ENCODE measurements around the gene CGNL1. TPM values are rescaled to one million over a fixed set of nuclear protein-coding genes. Genes with fewer than 3 reads are reported as not detected.
A peak's percentile ranks its signal among the peaks of the same experiment; 100 is the strongest.

The CGNL1 gene
- total RNA-seq, 1 donor from 2014 or later, result 7.1 TPM

- TF ChIP-seq CTCF (IDR thresholded peaks at IDR 0.05), result no peak
- H3K9me3 Mint-ChIP-seq (ENCODE audit: low read depth), result no peaks in the 10 kb centered on the region
- no peaks in the 10 kb centered on the region for H3K36me3 Mint-ChIP-seq (ENCODE audit: low read depth)
- peaks cover 62% of the 10 kb centered on the region for H3K4me1 Mint-ChIP-seq (ENCODE audit: low read depth)
- DNase-seq (ENCODE audit: low spot score), result no peak
- H3K4me3 Mint-ChIP-seq (ENCODE audit: unreplicated experiment), result no peak overlapping the region
- no peak overlapping the region for H3K27ac Mint-ChIP-seq (ENCODE audit: unreplicated experiment)
- H3K27me3 Mint-ChIP-seq (ENCODE audit: low read depth), result no peaks in the 10 kb centered on the region
Observed at GRCh38 chr15:57553526-57553925, 177.2 kb downstream of the CGNL1 start.

- H3K27ac Mint-ChIP-seq (ENCODE audit: unreplicated experiment), result no peak overlapping the region
- H3K4me1 Mint-ChIP-seq (ENCODE audit: low read depth), result peaks cover 58% of the 10 kb centered on the region
- no peak overlapping the region for H3K4me3 Mint-ChIP-seq (ENCODE audit: unreplicated experiment)
- DNase-seq (ENCODE audit: low spot score), result peak; percentile 49
- no peaks in the 10 kb centered on the region for H3K9me3 Mint-ChIP-seq (ENCODE audit: low read depth)
- H3K27me3 Mint-ChIP-seq (ENCODE audit: low read depth), result no peaks in the 10 kb centered on the region
- no peak for TF ChIP-seq CTCF (IDR thresholded peaks at IDR 0.05)
- no peaks in the 10 kb centered on the region for H3K36me3 Mint-ChIP-seq (ENCODE audit: low read depth)
Observed at GRCh38 chr15:57554063-57554811, 177.9 kb downstream of the CGNL1 start.

GRCh38 chr15:57554812-57555179 lies 178.5 kb downstream of the CGNL1 start:
- Mint-ChIP-seq H3K9me3 (ENCODE audit: low read depth) (no peaks in the 10 kb centered on the region), H3K27ac (ENCODE audit: unreplicated experiment) (no peak overlapping the region), H3K36me3 (ENCODE audit: low read depth) (no peaks in the 10 kb centered on the region), H3K4me1 (ENCODE audit: low read depth) (peaks cover 55% of the 10 kb centered on the region), H3K4me3 (ENCODE audit: unreplicated experiment) (no peak overlapping the region), H3K27me3 (ENCODE audit: low read depth) (no peaks in the 10 kb centered on the region)
- no peak for TF ChIP-seq CTCF (IDR thresholded peaks at IDR 0.05)
- DNase-seq (ENCODE audit: low spot score), result no peak

- Mint-ChIP-seq H3K36me3 (ENCODE audit: low read depth) (no peaks in the 10 kb centered on the region), H3K4me1 (ENCODE audit: low read depth) (peaks cover 51% of the 10 kb centered on the region), H3K27ac (ENCODE audit: unreplicated experiment) (no peak overlapping the region), H3K27me3 (ENCODE audit: low read depth) (no peaks in the 10 kb centered on the region), H3K4me3 (ENCODE audit: unreplicated experiment) (no peak overlapping the region), H3K9me3 (ENCODE audit: low read depth) (no peaks in the 10 kb centered on the region)
- no peak for TF ChIP-seq CTCF (IDR thresholded peaks at IDR 0.05)
- no peak for DNase-seq (ENCODE audit: low spot score)
Observed at GRCh38 chr15:57555270-57555669, 179.0 kb downstream of the CGNL1 start.

GRCh38 chr15:57556040-57556439 lies 179.7 kb downstream of the CGNL1 start:
- Mint-ChIP-seq H3K9me3 (ENCODE audit: low read depth) (no peaks in the 10 kb centered on the region), H3K4me1 (ENCODE audit: low read depth) (peaks cover 47% of the 10 kb centered on the region), H3K27me3 (ENCODE audit: low read depth) (no peaks in the 10 kb centered on the region), H3K27ac (ENCODE audit: unreplicated experiment) (no peak overlapping the region), H3K36me3 (ENCODE audit: low read depth) (no peaks in the 10 kb centered on the region), H3K4me3 (ENCODE audit: unreplicated experiment) (no peak overlapping the region)
- DNase-seq (ENCODE audit: low spot score), result no peak
- no peak for TF ChIP-seq CTCF (IDR thresholded peaks at IDR 0.05)

Data from chondrocyte (in vitro differentiated cells).